Superior temporal gyrus (tissue), 1 donor: Measurements from ENCODE around the gene SMARCA4.
"Not testable (repeated sequence)": the region's sequence is repeated elsewhere in the genome, so short reads cannot be mapped to it uniquely, and the experiment has no call there.

Experiments
- DNase-seq: peaks from one replicate; pipeline ENCODE4 v3.0.0-alpha.2; 2016; ENCODE audit errors: extremely low spot score

Gene SMARCA4

DNA sequence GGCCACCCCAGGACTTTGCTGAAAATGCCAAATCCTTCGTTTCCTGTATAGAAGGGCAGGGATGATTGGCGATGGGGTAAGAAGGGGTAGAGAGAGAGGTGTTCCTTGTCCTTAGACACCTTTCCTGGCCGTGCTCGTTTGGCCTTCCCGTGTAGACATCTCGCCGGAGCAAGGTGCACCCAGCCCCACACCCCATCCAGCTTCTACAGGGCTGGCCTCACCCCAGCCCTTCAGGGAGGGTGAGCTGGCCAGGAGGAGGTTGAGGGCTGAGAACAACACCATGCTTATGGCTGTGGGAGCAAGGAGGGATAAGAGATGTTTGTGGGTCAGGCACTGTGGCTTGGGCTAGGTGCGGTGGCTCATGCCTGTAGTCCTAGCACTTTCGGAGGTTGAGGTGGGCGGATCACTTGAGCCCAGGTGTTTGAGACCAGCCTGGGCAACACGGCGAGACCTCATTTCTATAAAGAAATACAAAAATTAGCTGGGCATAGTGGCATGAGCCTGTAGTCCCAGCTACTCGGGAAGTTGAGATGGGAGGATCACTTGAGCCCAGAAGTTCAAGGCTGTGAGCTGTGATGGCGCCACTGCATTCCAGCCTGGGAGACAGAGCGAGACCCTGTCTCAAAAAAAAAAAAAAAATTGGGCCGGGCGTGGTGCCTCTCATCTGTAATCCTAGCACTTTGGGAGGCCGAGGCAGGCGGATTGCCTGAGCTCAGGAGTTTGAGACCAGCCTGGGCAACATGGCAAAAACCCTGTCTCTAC, 15.5 kb downstream of the SMARCA4 start:
- no peak for DNase-seq

DNA sequence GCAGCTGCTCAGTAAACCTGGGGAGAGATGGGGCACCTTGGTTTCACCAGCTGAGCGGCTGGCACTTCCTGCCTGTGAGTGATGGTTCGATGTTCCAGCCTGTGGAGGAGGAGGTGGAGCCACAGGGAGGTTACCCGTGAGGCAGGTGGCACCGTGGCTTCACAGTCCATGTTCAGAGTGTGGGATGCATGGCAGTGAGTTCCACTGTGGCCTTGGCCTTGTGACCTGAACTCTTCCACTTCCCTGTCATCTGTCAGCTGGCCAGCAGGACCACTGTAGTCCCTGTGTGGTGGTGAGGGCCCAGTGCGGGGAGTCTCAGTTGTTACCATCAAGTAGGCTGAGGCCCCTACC, 16.9 kb downstream of the SMARCA4 start:
- no peak for DNase-seq

DNA sequence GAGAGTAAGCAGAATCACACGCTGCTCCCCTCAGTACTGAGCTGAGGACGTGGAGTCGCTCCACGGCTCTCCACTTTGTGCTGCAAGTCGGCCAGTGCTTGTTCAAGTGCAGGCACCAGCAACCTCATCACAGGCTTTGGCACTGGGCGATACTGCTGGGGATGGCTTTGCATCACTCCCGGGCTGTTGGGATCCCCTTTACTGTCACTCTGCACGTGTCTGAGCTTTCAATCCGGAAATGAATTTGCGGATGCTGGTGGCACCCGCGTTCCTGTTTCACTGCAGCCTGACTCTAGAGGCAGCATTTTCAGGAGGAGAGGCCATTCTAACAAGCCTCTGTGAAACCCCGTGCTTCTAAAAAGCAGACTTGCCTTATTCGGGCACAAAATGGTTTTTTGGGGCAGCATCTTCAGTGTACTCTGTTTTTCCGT, 19.1 kb downstream of the SMARCA4 start:
- peak; percentile 56 for DNase-seq

DNA sequence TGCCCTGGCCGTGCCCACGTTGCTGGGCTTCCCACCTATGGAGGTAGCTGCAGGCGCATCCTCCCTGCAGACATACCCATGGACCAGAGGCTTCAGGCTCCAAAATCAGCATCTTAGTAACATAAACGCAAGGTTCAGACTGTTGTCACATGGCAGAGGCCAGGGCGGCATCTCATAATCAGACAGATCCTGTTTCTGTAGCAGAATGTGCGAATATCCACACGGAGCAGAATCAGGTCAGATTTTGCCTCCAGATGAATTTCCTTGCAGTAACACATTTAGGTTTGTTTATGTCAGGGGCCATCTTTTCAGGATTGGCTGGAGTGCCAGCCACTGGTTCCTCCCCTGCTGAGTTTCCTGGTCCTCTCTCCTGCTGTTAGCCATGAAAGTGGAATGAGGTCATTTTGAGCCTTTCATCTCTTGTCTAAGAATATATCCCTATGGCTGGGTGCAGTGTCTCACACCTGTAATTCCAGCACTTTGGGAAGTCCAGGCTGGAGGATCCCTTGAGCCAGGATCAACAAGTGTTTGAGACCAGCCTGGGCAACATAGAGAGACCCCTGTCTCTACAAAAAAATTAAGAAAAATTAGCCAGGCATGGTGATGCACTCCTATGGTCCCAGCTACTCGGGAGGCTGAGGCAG, 20.5 kb downstream of the SMARCA4 start:
- no peak for DNase-seq

DNA sequence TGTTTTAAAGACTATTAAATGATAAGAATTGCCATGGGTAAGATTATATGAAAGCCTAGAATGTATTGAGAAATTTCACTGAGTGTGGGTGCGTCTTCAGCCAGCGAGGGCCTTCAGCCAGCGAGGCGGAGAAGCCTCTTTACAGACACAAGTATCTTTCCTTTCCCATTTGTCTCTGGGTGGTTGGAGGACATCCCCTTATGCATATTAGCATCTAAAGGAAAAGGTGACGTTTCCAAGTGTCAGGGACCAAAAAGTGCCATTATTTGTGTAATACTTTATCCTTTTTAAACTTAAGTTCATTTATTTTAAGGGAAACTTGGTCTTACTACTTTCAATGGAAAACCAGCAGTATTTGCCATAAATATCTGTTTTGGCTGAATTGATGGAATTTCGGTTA, 22.2 kb downstream of the SMARCA4 start:
- DNase-seq: no peak

DNA sequence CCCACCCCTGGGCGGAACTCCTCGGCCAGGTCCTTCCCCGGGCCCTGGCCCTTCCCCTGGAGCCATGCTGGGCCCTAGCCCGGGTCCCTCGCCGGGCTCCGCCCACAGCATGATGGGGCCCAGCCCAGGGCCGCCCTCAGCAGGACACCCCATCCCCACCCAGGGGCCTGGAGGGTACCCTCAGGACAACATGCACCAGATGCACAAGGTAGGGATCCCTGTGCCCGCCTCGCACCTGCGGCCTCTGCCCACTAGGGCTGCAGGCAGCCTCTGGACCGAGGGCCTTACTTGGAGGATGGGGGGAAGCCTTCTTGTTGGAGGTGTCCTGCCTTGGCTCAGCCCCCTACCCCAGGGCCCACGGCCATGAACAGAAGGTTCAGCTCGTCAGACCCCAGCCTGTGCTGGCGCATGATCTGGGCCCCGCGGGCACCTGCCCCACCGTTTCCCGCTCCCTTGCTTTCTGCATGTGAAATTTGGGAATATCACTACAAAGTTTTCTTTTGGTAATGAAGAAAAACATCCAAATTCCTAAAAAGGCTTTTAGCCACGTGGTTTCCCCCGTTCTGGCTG, 23.4 kb downstream of the SMARCA4 start:
- no peak for DNase-seq

DNA sequence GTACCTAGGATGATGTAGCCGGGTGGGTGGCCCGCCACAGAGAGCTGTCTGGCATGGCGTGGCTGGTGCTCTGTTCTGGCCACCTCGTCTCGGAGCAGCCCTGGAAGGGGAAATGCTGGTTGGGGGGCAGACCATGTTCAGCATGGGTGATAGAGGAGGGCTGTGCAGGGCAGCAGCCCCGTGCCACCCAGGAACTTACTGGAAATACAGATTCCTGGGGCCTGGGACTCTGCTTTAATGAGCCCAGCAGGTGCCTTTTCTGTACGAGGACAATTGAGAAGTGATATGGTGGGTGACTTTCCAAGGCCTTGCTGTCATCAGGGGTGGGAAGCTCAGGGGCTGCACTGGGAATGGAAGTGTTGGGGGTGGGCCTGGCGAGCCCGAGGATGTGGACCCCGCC, 24.7 kb downstream of the SMARCA4 start:
- DNase-seq: no peak

DNA sequence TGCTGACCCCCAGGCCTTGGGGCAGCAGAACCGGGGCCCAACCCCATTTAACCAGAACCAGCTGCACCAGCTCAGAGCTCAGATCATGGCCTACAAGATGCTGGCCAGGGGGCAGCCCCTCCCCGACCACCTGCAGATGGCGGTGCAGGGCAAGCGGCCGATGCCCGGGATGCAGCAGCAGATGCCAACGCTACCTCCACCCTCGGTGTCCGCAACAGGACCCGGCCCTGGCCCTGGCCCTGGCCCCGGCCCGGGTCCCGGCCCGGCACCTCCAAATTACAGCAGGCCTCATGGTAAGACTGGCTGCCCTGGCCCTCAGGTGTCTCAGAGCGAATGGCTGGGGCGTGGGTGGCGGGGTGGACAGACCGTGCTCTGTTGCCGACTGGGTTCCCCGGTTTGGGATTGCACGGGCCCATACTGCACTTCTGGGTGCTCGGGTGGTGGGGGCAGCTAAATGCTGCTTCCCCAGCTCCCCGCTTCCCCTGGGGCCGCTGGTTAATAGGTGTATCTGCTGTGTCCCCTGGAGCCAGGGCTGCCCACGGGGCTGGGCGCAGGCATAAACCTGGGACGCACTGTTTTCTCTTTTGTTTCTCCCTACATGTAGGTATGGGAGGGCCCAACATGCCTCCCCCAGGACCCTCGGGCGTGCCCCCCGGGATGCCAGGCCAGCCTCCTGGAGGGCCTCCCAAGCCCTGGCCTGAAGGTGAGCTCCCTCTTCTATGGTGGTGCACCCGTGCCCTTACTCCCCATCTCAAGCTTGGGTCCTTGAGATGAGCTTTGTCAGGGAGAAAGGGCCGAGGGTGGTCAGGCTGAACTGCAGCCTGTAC, 25.7 kb downstream of the SMARCA4 start:
- no peak for DNase-seq

DNA sequence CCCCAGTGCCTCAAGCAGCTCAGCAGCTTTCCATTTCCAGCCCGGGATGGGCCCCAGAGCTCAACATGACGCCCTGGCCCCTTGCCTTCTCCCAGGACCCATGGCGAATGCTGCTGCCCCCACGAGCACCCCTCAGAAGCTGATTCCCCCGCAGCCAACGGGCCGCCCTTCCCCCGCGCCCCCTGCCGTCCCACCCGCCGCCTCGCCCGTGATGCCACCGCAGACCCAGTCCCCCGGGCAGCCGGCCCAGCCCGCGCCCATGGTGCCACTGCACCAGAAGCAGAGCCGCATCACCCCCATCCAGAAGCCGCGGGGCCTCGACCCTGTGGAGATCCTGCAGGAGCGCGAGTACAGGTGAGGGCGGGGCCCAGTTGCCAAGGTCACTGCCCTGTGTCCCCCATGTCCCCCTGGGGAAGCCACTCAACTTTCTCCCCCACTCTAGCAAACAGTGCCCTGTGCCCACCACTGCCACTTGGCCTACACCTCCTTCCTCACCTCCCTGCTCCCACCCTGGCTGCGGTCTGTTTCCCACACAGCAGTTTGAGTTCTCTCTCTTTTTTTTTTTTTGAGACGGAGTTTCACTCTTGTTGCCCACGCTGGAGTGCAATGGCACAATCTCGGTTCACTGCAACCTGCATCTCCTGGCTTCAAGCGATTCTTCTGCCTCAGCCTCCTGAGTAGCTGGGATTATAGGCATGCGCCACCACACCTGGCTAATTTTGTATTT, 26.9 kb downstream of the SMARCA4 start:
- no peak for DNase-seq

DNA sequence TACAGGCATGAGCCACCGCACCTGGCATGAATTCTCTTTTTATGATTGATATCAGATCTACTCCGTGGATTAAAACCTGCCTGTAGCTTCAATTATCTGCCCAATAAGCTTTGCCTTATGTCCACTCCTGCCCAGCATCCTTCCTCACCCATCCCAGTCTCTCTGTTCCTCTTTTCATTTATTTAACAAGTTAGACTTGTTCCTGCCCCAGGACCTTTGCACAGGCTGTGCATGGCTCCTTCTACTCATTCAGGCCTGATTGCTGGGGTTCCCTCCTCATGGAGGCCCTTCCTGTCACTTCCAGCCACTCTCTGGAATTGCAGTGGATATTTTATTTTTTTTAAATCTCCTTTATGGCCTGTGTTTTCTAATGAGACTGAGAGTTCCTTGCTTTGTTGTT, 27.6 kb downstream of the SMARCA4 start:
- no peak for DNase-seq

DNA sequence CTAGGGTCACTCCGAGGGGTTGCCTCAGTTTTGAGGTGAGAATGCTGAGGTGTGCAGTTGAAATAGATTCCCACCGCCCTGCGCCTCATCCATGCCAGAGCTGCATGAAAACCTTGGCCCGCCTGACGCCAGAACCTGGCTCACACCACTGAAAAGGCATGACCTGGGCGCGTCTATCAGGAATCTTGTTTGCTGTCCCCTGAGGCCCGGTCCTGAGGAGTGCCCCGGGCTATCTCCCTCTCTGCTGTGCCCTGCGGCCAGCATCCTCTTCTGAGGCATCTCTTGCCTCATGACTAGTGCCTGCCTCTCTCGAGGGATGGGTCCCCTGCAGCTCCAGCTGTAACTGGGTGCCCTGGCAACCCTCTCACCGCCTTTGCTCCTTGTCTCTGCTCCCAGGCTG, 28.1 kb downstream of the SMARCA4 start:
- no peak for DNase-seq

DNA sequence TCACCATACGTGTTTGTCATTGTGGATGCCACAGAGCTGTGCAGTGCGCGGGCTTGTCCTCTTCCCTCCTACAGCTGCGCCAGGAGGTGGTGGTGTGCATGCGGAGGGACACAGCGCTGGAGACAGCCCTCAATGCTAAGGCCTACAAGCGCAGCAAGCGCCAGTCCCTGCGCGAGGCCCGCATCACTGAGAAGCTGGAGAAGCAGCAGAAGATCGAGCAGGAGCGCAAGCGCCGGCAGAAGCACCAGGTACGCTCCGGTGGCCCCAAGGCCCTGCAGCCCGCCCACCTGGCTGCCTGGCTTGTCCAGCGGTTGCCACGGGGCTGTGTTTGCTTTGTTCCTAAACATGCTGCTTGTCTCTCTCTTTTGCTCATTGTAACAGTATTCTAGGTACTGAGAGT, 30.2 kb downstream of the SMARCA4 start:
- no peak for DNase-seq

DNA sequence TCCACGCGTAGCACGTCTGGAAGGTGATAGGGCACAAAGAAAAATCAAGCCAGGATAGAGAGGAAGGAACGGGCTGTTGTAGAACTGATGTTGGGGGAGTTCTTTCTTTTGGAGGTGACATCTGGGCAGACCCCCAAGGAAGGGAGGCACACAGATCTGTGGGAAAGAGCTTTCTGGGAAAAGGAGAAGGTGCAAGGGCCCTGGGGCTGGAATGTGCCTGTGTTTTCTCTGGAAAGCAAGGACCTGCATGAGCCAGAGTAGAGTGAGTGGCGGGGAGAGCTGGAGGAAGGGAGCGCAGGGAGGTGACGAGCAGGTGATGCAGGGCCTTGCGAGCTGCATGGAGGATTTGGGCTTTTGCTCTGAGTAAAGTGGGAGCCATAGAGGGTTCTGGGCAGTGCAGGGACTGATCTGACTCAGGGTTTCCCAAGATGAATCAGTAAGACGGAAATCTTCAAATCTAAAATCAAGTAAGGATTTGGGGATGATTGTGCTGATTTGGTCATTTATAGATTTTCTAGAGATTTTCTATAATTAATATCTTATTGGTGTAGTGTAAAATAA, 30.8 kb downstream of the SMARCA4 start:
- no peak for DNase-seq

DNA sequence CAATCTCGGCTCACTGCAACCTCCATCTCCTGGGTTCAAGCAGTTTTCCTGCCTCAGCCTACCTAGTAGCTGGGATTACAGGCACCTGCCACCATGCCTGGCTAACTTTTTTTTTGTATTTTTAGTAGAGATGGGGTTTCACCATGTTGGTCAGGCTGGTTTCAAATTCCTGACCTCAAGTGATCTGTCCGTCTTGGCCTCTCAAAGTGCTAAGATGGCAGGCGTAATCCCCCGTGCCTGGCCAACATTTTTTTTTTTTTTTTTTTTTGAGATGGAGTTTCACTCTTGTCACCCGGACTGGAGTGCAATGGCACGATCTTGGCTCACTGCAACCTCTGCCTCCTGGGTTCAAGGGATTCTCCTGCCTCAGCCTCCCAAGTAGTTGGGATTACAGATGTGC, 31.3 kb downstream of the SMARCA4 start:
- DNase-seq: not testable (repeated sequence)

DNA sequence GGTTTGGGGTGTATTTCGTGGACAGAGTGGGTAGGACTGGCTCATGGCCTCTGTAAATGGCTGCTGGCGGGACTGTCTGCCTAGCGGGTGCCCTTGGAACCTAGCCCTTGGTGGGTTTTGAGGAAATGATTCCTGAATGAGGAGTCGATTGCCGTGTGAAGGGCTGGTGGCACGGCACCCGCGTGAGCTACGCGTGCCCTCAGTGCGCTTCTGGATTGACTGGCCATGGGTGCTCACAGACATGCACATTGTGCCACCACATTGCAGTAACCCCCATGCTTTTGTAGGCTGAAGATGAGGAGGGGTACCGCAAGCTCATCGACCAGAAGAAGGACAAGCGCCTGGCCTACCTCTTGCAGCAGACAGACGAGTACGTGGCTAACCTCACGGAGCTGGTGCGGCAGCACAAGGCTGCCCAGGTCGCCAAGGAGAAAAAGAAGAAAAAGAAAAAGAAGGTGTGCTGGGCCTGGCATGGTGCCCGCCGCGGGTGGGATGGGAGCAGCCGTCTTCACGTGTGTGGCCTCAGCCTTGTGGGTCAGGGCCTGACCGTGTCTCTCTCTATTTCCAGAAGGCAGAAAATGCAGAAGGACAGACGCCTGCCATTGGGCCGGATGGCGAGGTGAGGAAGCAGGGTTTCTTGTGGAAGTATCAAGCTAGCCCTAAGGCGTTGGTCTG, 35.2 kb downstream of the SMARCA4 start:
- DNase-seq: no peak

DNA sequence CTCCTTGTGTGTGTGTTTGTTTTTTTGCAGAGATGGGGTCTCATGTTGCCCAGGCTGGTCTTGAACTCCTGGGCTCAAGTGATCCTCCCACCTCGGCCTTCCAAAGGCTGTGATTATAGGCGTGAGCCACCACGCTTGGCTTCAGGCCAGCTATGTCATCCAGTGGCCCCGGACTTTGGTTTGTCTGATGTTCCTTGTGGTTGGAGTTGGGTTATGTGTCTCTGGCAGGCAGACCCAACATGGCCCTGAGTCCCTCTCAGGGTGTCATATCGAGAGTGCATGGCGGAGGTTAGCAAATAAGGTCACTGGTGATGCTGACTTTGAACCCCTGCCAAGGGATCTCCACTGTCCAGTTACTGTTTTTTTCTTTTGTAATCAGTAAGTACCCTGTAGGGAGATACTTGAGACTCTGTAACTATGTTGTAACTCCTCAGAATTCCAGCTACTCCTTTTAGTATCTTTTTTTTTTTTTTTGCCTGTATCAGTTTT, 37.3 kb downstream of the SMARCA4 start:
- DNase-seq: no peak

DNA sequence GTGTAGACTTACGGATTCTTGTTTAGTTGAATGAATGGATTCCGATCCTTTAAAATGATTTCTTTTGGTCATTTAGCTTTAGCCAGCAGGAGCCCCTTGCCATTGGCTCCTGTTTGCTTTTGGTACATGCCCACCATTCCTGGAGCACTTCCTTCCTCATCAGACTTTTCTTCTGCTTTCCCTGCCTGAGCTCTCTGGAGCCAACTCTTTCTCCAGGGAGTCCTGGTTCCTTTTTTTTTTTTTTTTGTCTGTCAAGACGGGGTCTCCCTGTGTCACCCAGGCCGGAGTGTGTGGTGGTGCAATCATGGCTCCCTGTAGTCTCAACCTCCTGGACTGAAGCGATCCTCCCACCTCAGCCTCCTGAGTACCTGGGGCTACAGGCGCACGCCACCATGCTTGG, 37.8 kb downstream of the SMARCA4 start:
- no peak for DNase-seq

DNA sequence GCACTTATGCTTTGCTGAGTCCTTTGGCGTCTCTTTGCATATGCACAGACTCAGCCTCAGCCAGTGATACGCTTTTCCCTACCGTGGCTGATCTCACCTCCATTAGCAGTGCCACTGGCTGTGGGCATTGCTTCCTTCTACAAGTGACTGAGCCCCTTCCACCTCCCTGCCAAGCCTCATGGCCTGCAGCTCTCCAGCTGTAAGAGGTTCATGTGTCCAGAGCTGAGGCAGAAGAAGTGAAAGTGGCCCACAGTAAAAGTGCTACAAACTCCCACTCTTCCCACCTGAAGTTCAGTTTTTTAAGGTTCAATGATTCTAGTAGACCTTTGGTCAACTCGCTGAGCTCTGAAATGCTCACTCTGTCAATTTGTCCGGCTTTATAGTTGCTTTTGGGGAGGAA, 44.7 kb downstream of the SMARCA4 start:
- no peak for DNase-seq

DNA sequence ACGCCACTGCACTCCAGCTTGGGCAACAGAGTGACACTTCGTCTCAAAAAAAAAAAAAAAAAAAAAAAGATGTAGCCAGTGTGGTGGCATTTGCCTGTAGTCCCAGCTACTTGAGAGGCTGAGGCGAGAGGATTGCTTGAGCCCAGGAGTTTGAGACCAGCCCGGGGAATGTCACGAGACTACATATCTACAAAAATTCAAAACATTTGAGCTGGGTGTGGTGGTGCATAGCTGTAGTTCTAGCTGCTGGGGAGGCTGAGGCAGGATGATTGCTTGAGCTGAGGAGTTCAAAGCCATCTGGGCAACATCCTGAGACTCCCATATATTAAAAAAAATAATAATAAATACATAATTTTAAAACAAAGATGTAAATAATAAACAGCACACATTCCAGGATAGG, 46.6 kb downstream of the SMARCA4 start:
- no peak for DNase-seq

DNA sequence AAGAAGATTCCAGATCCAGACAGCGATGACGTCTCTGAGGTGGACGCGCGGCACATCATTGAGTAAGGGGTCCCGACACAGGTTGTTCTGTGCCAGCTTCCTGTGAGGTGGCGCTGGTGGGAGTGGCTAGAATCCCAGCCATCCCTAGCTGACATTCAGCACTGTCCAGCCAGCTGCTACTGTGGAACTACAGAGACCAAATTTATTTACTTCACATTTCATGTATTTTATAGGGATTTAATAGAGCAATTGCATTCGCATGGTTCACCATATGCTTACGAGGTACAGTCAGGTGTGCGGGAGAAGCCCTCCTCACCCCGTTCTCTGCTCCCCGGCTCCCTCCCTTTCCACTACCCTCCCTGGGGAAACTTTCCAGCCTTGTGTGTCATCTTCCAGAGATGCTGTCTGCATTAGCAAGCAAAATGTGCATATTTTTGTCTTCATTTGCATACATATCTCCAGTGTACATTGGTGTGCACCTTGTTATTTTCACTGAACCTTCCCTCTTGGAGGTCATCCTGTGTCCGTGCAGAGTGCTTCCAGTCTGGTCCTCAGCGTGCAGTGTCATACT, 47.2 kb downstream of the SMARCA4 start:
- peak; percentile 13 for DNase-seq
